NCI-H82 (cell line): ENCODE results near the gene AGK.
"Not testable (repeated sequence)": the region's sequence is repeated elsewhere in the genome, so short reads cannot be mapped to it uniquely, and the experiment has no call there.

Experiments used
- DNase-seq: peaks from one replicate; lab custom pipeline; 2025; lab: John Stamatoyannopoulos, UW

The AGK gene

DNA sequence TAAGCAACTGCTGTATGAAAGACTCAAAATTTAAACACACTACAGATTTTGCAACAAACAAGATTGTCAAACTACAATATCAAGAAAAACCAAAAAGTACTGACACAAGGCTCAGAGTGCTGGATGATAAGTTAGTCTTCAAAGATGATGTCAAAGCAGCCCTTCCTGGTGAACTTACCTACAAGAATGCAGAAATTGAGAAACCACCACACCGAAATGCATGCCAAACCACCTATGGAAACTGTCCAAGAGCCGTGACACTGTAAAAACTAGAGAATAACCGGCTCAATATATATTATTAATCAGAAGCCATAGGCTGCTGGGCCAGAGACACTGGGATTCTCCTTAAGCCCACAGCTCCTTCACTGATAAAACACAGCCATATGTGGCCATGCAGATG, 125.4 kb downstream of the AGK start:
- no peak for DNase-seq

DNA sequence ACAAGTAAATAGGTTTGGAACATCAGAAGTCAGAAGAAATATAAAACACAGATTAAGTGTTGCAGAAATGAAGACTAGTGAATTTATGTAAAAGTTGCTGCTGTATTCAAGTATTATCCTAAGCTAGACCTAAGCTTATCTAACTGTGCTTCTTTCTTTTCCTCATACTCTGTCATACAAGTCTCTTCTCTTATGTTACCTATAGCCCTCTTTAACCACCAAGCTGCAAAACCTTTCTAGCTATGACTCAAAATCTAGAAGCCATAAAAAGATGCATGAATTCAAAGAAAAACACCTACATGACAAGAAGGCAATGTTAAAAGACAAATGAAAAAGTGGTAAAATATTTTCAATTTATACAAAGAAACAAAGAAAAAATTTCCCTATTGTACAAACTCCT, 127.8 kb downstream of the AGK start:
- DNase-seq: no peak

DNA sequence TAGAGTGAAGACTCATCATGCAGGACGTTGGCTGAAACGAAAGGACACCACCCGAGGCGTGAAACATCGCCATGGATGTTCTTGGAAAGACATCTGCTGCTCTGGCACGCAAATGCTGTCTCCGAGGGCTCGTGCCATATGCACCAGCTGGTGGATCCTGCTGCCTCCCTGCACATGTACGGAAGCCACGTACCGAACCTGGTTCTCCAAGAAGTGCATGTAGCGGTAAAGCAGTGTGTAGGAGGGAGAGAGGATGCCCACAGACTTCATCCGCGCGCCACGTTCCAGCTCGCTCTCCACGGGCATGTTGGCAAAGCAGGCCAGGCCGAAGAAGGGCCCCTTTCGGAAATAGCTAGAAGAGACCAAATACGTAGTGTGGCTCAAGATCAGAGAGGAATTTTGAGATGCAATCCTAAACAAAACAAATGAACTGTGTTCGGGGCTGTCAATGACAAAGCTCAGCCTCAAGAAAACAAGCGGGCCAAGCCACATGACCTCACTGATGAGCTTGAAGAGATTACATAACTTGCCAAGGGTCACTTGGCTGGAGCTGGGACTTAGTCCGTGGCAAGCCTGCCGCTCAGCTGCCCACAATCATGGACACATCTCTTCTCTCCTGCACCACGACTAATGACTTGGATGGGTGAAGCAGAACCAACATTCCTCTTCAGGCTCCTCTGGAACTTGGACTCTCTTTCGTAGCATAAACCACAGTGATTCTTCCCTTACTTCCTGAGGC, 134.2 kb downstream of the AGK start:
- no peak for DNase-seq

DNA sequence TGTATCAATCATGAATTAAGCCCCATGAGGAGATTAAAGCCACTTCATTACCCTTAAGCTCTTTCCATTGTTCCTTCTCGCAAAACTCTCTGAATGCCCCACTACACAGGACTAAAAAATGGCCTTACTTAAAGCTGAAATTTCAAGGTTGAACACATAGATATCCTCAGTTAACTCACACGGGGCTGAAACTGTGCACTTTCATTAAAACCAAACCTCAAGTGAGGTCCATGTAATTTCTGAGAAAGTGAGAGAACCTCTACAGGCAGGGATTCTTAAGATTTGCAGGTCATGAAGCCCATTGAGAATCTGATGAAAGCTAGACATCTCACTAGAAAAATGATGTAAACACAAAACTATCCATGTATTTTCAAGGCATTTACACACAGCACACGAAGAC, 134.9 kb downstream of the AGK start:
- peak; percentile 51 for DNase-seq

DNA sequence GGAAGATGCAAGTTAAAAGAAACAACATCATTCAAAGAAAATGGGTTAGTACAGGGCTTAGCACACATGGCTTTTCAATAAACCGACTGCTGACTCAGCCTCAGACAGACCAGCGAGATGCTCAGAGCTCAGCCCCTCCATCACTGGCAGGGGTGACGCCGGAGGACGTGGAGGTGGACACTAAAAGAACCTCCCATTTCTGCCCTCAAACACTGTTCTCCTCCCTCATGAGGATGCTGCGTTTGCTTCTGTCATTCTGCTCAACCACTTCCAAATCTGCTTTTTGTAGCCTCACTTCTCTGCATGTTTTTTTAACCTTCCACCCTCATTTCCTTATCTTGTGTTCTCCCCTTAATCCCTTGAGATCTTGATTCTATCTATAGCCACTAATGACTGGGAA, 135.5 kb downstream of the AGK start:
- no peak for DNase-seq

DNA sequence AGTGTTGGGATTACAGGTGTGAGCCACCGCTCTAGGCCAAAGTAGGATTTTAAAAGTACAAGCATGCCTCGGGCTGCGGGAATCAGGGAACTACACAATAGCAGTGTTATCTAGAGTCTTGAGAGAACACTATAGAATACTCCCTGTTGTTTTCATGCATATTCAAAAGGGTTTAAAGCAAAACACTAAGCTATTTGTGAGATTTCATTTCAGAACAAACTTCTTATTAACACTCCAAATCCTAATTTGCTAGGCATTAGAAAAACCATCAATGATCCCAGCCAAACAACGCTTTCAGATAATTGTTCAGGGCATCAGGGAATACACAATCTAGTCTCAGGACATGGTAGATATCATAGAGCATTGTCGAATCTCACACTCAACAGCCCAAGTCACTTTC, 136.8 kb downstream of the AGK start:
- no peak for DNase-seq

DNA sequence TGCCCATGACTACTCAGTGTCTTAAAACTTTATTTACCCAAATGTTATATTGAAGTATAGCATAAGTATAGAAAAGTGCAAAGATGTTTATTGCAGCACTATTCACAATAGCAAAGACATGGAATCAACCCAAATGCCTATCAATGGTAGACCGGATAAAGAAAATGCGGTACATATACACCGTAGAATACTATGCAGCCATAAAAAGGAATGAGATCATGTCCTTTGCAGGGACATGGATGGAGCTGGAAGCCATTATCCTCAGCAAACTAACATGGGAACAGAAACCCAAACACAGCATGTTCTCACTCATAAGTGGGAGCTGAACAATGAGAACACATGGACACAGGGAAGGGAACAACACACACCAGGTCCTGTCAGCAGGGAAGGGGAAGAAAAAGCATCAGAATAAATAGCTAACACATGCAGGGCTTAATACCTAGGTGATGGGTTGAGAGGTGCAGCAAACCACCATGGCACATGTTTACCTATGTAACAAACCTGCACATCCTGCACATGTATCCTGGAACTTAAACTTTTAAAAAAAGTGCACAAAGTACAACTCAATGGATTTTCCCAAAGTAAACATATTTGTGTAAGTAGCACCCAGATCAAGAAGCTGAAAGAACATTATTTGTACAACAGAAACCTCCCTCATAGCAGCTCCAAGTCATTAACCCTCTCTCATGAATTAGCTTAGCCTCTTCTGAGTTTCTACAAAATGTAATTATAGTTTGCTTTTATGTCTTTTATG, 138.0 kb downstream of the AGK start:
- DNase-seq: not testable (repeated sequence)

DNA sequence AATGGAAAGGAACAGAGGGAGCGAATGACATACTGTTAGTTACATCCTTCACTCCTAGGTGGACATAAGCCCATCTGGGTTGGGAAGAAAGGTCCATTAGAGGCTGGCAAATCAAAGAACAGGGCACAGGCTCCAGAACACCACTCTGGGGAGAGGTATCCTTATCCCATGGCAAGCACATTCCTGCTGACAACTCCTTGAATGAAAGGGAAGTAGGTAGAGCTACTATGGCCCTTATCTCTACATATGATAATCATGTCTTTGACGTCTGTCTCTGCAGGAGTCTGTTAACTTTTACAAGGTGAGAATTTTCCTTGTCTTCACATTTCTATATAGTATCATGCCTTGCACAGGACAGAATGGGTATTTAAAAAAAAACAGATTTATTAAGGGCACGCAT, 140.3 kb downstream of the AGK start:
- DNase-seq: no peak

DNA sequence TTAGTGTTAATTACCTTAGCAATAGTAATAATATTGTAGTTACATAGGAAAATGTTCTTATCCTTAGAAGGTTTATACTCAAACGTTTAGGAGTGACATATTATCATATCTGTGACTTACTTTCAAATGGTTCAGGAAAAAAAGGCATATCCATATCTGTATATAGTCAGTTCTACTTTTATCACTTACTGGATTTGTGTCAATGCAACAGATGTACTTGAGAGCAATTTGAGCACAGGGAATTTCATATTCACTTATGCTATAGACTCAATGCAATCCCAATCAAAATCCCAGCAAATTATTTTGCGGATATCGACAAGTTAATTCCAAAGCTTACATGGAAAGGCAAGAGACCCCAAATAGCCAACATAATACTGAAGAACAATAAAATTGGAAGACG, 140.8 kb downstream of the AGK start:
- DNase-seq: no peak

DNA sequence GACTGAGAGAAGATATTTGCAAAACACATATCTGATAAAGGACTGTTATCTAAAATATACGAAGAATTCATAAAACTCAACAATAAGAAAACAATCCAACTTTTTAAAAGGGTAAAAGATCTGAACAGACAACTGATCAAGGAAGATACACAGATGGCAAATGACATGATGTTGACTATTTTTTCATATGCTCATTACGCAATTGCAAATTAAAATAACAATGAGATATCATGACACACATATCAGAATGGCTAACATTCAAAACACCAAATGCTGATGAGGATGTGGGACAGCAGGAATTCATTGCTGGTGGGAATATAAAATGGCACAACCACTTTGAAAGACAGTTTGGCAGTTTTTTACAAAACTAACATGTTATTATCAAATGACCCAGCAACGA, 141.9 kb downstream of the AGK start:
- DNase-seq: no peak

DNA sequence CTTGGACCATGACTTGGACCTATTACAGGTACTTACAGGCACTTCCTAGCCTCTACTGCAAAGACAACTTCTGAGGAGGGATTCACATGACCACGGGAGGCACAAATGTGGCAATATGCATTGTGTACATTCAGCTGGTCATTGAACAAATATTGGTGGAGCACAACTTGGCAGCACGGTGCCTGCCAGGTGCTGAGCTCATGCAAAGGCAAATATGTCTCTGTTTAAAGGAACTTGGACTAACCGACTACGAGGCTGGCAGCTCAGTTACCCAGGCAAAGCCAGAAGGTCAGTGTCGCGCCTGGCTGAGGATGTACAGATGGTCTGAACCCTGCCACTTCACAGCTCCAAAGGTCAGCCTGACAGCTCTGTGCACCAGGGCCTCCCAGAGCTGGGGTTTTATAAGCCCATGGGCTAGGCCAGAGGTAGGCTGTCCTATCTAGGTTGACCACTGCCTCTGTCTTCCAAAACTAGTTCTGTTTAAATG, 144.6 kb downstream of the AGK start:
- no peak for DNase-seq

DNA sequence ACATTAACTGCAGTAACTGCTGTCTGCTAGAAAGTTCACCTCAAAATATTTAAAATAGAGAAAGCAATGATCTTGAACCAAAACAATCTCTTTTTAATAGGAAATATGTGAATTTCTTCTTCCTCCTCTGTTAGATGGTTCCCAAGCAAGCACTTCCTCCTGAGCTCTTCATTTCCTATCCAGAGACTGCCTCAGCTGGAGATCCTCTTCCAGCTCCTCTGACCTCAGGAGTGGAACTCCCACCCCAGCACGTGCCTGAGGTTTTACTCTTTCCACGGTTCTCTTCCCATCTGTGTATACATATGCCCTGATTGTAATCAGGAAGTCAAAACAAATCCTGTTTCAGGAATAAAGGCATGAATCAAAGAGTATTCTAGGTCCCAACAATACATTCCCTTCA, 145.1 kb downstream of the AGK start:
- no peak for DNase-seq

DNA sequence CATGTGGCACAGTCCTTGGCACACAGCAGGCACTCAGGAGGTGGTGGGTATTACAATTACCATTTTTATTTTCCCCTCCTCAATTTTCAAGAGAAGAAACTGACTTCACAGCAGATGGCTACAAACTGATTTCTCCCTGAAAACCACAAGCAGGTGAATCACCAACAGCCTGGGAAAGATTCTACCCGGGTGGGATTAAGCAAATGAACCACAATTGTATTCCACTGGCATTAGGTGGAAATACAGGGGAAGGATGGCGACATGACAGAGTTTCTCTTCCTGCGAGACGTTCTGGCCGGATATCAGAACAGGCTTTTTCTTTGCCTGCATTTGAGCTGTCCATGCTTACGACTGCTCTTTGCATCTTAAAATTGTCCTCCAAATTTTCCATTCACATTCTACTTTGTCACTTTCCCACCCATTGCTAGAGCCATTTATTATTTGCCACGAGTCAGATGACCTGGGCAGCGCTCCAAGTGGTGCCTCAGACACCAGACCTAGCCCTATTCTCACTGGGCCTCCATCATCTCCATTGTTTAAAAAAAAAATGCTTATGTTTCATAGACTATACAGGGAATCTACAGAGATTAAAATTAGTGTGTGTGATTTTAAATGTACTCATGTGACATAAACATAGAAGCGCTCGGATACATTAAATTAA, 146.1 kb downstream of the AGK start:
- DNase-seq: no peak

DNA sequence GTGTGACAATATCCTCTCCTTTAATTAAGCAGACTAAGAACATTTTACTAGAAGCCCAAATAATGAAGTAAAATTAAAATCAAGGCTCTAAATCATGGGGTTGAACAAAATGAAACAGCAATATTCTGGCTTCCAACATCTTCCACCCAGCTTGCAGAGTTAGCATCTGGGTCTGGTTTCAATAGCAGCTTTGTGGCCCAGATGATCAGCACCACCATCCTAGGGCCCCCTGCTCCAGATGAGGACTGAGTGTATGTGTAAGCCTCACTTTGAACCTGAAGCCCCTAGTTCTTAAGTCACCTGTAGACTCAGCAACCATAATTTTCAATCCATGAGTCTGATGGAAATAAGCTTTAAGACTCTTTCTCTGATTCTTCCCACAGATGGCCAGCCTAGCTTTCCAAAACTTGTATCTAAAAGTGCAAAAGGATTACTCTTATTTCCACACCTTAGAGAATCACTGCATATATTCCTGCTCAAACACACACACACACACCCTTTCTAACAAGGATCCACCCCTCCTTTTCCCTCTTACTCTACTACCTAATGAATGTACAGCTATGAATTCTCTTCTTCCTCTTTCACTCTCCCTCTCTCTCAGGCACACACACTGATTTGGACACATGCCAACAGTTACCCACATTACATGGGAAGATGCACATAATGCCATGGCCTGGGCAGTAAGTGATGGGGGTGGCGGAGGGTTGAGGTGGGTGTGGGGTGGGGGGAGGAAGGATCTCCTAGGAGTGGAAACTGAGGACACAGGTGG, 147.2 kb downstream of the AGK start:
- DNase-seq: peak; percentile 6

DNA sequence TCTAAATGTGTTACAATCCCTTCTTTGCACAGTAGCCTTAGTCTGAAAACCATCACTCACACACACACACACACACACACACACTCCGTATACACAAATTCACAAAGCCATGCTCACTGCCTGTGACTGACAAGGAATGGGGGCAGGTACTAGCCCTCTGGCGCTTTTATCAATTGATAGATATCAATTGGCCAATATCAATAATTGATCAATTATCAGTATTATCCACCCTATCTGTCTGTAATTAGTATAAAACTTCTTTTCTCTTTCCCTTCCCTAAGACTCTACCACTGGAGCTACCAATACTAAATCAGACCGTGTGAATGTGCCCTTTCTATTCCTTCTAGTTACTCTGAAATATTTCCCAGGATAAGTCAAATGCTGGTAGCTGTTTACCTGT, 148.7 kb downstream of the AGK start:
- no peak for DNase-seq

DNA sequence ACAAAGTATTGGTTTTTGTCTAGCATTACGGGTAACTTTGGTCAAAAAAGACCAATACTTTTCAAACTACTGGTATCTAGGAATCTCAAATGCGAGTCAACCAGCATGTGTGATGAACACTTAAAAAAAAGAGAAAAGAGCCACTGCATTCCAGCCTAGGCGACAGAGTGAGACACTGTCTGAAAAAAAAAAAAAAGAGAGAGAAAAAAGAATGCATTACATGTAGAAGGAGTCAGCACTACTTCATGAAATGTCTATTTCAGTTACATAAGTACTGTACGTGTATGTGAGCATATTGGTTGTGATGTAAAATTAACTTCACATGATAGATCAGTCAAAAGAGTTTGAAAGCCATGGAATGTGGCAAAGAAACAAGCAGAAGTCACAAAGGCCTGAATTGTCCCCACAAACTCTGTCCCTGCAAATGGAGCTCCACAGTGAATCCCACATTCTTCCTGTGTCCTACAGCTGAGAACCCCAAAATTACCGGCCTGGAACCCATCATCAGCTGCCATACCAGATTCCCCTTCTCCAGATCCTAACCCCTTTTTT, 149.2 kb downstream of the AGK start:
- DNase-seq: no peak

DNA sequence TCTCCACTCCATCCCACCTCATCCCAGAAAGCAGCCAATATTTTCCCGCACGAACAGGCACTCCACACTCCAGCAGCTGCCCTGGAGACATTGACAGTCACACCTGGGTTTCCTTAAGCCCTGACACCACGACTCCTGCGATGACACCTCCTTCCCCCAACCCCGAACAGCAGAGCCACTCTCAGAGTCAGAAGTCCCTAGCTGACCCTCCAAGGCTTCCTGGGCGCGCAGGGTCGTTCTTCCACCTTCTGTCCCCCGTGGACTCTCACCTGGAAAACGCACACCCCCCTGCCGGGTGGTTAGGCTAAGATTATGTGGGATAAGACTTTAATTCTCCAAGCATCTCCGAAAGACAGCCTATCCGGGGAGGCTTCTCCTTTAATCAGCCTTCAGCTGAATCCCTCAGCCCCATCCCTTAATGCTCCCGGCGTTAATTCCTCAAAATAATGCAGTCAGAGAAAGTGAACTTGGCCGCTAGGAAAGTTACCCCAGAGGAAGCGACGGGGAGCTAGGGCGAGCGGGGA, 149.7 kb downstream of the AGK start:
- peak; percentile 93 for DNase-seq

DNA sequence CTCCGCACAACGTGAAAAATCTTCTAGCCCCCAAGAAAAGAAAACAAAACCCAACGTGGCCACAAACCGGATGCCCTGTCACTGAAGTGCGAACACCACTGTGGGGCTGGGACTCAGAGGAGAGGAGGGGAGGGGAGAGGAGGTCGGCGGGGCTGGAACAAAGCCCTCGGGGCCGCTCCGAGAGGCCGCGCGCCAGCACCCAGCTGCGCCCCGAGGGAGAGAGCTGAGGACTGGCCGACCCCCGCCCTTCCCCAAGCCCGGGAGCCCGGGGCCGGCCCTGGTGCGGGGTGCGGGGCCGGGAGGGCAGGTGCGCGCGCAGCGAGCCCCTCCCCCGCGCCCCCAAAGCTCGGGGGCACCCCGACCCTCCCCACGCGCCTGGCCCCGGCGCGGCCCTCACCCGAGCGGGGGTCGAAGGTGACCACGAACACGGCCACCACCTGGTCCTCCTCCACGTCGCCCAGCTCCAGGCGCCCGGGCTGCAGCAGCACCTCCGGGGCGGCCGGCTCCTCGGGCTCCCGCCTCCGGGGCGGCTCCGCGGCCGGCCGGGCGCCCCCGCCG, 150.4 kb downstream of the AGK start:
- DNase-seq: peak; percentile 67

DNA sequence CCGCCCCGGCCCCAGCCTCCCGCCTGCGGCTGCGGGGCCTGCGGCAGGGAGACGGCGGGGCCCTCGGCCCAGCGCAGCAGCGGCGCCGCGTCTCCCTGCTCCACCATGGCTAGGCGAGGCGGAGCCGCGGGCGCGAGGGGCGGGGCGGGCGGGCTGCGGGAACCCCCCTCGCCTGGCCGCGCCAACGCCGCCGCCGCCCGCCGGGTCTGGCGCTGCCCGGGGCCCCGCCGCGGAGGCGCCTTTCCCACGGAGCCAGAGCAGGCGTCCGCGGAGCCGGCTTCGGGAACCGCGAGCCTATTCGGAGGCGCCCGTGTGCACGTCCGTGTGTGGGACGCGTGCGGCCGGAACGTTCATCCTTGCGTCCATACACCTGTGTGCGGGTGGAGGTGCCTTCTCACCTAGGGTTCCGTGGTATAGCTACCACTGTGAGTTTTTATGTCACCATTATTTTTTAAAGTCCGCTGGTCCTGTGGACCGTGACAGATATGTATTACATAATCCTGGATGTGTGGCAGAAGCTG, 150.9 kb downstream of the AGK start, which contains the start of gene DENND11:
Gene DENND11 (minus strand): TSS at position 120 of the 521 bp plus-strand sequence. CDS start 13 bp downstream, at position 107.
- peak; percentile 61 for DNase-seq

DNA sequence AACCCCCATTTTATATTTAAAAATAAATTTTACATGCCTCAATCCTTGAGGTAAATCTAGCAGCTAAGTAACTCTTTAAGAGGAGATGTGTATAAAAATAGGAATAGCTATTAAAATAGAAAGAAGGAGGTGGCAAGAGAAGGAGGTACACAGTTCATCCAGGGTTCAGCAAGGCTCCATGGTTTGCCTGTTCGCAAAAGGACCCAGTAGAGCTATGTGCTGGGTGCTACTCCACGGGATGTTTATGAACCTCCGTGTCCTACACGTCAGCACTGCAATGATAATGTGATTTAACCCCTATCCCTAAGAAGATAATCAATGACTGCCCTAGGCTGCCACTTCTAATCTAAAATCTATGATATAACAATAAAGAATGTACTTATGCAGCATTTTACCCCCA, 151.7 kb downstream of the AGK start:
- DNase-seq: no peak

DNA sequence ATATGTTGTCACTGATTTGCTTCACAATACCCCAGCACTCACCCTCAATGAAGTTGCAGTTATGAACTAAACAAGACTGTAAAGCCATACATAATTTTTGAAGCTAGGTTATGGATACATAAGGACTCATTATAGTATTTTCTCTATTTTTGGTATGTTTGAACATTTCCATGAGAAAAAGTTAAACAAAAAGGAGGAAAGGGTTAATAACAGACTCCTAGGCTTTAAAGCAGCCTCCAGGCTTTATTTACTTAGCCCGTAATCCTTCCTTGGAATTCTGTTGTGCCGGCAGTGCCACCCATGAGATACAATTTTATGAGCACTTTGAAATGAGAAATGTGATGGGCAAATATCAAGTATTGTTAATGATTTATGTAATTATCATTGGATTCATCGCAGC, 152.9 kb downstream of the AGK start:
- DNase-seq: peak; percentile 26
